HuH-7.5 (cell line): ENCODE measurements around the gene NPHP4.
"Not testable (repeated sequence)": the region's sequence is repeated elsewhere in the genome, so short reads cannot be mapped to it uniquely, and the experiment has no call there.

Experiments used
- DNase-seq: peaks from one replicate; pipeline ENCODE4 v3.0.0; 2011; ENCODE audit warnings: low spot score

NPHP4 gene

DNA sequence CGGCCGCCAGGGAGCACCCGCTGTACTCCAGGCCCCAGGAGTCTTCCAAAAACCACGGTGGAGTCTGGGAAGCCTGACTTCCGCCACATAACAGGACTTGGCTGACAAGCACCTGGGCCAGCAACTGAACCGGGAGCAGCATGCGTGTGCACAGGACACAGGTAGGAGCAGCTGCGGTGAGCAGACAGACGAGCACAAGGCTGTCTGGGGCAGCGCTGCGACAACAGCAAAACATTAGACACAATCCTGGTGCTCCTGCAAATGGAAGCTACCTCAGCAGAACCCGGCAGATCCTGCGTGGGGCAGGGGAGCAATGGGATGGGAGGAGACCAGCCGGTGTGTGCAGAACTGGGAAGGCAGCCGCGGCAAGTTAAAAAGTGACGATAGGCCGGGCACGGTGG is 80.4 kb downstream of the NPHP4 start:
- no peak for DNase-seq

DNA sequence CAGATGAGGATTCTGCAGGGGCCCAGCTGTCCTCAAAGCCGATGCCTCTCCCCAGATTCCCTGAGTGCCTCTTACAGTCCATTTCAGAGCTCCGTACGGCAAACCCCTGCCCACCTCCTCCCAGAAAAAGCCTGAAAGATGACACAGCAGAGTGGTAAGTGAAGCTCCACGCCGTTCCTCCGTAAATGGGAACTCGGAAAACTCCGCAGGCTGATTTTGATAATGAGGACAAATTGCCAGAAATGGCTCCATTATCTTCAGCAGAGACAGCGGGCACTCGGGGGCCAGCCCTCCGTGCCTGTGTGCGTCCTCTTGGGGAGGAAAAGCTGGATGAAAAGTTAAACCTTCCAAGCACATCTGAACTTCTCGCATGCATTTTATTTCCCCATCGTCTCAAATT is 81.1 kb downstream of the NPHP4 start:
- DNase-seq = no peak

DNA sequence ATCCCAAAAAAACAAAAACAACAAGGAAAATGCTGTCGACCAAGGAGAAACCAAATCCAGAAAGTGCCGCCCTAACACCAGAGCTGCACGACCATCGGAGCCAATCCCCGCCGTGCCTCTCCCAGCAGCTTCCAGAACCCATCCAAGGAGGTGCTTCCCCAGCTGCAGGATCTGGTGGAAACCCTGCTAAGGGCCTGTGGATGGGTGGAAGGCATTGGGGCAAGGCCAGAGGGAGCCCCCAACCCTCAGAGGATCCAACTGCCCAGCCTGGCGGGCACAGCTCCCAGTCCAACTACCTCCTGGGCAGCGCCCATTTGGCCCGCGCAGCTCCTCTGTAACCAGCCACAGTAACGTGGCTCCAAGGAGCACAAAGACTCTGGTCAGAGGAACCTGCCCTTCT is 81.6 kb downstream of the NPHP4 start:
- no peak for DNase-seq

DNA sequence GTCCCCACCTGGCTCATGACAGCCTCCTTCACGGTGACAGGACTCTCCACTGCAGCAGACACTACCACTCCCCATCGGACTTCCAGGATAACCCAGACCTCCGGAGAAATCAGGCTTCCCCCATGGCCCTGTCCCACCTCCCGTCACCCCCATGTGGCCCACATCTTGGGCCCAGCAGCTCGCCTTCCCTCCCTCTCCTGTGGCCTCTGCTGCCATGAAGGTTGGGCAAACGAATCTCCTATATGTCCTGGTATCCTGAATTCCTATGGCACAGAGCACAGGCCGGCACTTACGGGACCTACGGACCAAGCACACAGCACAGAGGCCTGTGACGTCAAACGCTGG is 82.0 kb downstream of the NPHP4 start:
- no peak for DNase-seq

DNA sequence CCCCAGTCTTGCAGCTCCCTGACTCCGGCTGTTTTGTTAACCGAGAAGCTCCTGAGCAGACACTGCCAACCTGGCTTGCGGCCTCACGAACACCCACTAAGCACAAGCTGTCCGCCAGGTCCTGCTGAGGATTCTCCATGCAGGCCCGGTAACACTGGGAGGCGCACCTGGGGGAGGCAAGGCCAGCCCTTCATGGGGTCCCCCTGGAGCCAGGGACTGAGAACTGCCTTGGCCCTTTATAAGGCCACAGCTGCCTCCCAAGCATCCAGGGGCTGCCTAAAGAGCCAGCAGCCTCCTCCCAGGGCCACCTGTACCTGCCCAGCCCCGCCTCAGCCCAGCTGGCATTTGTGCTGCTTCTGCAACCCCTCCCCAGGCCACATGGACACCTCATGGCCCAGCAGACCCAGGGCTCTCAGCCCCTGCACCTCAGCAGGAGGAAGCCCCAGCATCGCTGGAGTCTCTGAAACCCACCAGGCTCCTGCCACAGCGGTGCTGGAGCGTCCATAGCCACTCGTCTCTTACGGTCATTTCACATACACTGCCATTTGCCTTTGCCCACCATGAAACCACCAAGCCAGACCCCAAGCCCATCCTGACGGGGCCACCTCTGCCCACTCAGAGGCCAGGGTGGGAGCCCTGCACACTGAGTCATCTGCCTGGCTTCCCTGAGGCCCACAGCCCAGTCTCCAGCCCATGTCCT is 82.5 kb downstream of the NPHP4 start:
- DNase-seq = no peak

DNA sequence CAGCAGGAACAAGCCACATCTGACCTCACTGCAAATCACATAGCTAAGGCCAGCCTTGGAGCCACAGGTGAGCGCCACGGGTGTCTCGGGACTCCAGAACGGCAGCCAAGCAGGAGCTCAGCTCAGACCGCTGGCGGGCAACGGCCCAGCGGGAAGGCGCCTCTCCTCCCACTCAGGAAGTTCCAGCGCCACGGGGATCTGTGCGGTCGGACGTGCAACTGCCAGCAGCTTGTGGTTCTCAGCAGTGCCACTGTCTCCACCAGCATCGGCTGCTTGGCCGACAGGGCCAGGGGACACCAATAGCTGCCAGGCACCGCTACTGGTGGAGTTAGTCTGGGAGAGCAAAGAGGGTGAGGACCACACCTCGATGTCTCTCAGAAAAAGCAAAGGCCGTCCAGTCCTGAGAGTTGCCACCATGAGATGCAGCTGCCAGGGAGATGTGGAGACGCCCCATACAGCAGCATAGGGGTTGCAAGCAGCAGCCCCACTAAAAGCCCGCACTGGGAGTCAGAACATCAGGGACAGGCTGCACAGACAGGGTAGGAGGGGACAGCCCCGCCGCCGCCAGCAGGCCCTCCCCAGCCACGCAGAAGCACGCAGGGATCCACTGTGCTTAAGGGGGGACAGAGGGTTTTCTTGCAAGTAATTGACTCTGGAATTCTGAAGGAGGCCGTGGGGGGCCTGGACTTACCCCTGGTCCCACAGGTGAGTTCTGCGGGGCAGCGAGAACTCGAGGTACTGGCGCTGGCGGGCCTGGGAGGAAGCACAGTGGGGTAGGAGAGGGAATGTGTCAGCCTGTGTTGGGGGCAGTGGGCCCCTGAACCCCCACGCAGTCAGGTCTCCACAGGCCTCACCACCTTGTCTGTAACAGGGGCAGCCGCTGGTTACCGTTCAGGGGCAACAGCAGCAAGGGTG is 83.5 kb downstream of the NPHP4 start:
- no peak for DNase-seq

DNA sequence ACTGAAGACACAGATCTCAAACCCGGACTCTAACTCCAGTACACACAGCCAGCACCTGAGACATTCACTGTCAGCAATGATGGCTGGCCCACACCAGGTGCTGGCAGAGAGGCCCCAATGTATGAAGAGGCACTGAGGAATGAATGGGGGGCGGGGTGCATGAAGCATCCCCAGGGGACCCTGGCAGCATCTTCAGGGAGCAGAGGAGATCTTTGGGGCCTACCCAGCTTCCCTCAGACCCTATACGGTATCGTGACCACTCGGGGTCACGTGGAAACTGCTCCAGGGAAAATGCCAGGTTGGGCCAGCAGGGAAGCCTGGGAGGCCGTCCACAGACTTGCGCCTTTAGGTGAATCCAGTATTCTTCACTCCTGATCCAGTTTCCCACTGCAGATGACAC is 84.3 kb downstream of the NPHP4 start:
- no peak for DNase-seq

DNA sequence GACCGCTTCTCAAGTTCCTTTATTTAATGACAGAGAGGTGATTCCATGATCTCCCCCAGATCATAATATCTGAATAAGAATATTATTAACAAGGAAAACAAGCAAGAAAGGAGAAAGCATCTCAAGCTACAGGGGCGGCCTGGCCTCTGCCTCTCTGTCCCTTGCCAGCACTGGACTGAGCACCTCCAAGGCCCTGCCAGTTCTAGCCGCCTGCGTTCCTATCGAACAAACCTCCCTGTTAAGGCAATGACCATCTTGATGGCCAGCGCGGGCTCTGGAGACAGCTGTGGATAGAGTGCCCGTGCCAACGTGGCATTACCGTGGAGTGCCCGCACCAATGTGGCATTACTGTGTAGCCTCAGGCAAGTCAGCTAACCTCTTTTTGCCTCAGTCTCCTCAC is 84.8 kb downstream of the NPHP4 start:
- DNase-seq = no peak

DNA sequence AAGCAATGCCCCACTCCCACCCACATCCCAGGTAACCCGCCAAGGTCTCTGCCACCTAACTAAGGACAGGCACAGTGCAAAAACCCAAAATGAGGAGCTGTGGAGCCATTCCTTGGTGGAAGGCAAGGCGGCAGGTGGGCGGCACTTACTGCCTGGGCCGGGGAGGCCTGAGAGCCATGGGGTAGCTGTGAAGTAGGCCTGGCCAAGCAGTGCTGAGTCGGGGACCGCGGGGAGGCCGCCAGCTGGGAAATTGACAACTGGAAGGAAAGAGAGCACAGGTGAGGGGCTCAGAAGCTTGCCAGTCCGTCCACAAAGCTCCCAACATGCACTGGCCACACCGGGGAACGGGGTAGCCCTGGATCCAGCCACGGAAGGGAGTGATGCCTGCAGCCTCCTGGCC is 85.3 kb downstream of the NPHP4 start:
- no peak for DNase-seq

DNA sequence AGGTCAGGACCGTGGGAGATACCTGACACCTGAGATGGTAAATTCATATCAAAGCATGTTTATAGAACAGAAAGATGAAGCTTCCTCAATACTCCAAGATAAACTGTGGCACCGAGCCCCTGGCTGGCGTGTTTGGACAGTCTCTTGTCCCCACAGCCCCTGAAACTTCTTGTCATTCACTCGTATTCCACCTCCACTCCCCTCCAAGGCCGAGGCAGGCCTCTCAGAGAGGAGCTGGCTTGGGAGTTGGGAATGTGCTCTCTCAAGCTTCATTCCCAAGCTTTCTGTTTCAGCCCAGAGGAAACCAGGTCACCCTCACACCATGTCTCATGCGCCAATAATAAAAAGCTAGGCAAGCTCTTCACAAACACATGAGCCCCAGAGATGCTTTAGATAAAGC is 86.1 kb downstream of the NPHP4 start:
- DNase-seq = no peak

DNA sequence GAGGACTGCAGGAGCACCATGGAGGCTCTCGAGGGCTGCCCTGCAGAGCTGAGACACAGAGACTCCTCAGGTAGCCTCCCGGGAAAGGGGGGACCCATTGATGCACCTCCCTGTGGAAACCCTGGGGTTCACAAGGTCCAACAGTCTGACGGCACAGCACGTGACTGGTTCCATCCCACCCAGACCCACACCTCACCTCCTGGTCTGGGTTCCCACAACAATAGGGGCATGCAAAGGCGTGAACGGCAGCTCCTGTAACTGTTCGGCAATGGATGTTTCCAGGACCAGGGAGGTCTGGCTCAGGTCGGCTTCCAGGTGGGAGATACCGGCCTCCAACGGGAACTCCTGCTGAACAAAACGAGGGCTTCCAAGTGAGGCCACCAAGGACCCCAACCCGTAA is 86.8 kb downstream of the NPHP4 start:
- no peak for DNase-seq

DNA sequence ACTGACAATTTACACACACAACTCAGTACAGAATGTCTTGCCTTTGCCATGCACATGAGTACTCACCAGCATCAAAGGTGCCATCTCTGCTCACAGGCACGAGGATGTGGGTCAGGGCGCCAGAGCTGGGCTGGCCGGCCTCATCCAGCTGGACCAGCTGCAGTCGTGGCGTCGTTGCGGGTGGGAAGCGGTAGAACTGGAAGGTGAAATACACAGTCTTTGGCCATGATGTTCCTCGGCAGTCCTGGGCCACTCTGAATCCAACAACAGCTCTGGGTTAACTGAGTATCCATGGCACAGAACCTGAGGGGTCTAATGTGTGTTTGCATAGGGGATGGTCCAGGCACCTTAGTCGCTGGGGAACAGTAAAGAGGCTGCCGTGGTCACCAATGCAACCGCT is 87.7 kb downstream of the NPHP4 start:
- DNase-seq = no peak

DNA sequence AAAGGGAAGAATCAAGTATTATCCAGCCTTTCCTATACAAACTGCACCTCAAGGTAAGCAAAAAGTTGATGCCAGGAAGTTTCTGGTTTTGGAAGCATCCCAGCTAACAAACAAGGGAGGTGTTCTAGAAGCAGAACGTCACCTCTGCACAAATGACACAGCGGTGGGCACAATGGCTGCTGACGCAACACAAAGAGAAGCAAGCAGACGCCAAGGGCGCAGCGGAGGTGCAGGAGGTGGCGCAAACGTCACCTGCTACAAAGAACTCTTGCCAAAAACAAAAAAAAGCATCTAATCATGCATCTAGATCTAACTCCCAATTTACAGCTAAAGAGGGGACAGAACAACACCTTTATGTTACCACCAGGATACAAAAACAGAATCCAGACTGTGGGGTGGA is 88.5 kb downstream of the NPHP4 start:
- DNase-seq = no peak

DNA sequence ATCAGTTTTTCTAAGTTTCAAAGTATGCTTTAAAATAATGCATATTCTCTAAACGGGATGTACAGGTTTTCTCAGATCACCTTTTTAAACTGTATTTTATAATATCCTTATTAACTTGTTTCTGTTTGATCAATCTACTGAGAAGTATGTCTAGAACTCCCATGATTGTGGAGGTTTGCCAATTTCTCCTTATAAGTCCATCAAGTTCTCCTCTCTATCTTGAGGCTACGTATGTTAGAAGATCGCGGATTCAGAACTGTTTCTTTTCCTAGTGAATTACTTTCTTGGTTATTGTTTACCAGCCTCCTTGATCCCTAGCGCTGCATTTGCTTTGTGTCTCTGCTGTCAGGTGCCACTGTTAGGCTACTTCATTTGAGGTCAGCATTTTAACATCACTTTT is 89.2 kb downstream of the NPHP4 start:
- DNase-seq = no peak

DNA sequence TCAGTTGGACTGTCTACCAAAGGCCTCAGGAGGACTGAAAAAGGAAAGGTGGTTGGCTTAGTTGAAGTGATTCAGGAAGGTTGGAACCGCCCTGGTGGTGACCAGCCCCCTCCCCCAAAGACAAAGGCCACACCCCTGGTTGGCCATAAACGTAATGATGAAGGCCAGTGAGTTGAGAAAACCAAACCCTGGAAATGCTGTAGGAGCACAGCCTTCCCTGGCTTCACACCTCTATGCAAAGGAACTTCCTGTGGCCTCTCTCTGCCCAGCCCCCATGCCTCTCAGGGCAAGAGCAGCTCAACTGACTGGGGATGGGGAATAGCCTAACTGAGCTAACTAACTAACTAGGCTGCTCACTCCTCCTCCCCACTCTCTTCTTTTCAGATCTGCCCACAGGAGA is 90.4 kb downstream of the NPHP4 start:
- no peak for DNase-seq

DNA sequence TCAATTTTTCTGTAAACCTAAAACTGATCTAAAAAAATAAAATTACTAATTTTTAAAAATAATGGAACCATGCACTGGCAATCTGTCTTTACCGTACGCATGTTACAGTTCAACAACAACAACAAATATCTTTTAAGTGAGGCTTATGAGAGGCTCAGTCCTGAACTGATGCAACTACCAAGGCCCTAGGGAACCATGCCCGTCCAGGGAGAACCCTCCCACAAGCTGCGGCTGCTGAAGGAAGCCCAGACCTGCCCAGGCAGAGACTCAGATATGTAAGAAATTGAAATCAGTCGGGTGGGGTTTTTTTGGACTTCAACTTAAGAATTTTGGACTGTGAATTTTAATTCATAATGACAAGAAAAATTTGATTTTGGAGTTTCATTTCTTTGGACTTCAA is 91.1 kb downstream of the NPHP4 start:
- DNase-seq = no peak

DNA sequence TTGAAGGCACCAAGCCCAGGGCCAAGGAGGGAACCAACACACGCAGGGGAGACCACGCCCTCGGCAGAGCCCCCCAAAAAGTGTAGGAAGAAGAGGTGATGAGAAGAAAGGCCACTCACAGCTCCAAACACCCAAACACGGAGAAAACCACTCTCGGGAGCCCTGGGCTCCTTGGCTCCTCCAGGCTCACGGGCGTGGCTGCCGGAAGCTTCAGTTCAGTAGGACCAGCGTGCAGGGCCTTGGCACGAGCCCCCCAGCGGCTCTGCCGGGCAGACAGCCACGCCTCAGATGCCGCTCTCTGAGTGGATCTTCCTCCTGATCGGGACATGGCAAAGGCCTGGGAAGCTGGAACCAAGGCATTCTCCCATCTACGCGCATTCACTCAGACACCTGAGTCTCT is 94.0 kb downstream of the NPHP4 start:
- DNase-seq = no peak

DNA sequence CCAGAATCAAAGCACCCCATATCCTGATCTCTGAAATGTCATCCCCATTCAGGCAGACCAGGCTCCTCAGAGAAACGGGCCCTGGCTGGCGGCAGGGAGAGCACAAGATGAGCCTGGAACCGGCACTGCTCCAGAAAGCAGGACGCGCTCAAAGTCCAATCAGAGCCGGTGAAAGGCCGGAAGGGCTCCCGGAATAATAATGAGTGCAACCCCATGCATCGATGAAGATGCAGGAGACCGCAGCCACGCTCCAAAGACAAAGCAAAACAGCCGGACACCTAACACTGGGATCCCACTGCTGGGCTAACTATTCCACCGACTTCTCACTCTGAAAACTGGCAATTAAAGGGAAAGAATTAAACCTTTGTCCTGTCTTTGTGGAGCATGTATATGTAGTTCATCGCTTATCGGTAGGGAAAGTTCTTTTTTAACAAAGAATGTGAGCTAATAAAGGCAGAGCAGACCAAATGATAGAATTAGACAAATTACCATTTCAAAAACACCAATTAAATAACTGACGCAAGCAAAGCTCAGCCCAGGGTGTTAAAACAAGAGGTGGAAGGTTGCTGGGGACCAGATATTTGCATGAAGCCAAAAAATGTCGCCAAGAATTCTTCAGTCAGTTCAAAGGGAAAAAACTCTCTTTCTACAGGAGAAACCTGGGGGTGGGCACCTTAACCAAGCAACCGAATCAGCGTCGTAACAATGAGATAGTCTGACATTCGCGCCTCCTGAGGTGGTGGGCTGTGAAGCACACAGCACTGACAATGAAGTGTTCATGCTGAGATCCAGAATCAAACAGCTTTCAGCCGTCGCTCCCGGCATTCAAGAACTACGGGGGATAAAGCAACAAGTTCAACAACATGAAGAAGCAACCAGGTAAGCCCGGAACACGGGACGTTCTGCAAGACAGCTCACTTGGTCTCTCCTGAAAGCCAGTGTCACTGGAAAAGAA is 95.2 kb downstream of the NPHP4 start:
- no peak for DNase-seq

DNA sequence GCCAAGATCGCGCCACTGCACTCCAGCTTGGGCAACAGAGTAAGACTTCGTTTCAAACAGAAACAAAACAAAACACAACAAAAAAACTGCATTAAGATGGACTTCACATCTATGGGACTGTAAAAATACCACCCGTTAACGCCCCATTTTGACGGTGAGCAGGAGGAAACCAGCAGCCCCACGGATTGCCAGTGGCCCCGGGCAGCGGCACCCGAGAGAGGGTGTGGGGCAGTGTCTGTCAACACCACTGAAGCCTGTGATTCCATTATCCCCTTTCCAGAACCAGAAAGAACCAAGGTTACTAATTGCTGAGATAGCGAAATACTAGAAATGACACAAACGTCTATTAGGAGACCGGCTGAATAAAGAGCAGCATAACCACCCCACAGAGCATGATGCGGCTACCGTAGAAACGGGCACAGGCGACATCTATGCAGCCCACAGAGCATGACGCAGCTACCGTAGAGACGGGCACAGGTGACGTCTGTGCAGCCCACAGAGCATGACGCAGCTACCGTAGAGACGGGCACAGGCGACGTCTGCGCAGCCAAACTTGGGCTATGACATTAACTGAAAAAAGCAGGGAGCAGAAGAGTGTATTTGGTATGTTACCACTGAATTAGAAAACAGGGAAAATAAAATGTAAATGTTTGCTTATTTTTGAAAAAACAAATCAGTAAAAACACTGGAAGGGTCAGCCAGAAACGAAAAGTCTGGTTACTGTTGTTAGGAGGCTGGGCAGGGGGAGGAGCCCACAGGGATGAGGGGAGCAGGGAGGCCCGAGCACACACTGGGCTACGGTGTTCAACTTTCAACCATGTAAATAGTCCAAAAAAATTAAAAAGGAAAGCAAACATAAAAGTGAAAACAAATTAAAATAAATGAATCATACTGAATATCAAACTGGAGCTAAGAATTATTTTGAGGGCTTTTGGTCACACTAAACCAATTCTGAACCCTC is 96.5 kb downstream of the NPHP4 start:
- no peak for DNase-seq

DNA sequence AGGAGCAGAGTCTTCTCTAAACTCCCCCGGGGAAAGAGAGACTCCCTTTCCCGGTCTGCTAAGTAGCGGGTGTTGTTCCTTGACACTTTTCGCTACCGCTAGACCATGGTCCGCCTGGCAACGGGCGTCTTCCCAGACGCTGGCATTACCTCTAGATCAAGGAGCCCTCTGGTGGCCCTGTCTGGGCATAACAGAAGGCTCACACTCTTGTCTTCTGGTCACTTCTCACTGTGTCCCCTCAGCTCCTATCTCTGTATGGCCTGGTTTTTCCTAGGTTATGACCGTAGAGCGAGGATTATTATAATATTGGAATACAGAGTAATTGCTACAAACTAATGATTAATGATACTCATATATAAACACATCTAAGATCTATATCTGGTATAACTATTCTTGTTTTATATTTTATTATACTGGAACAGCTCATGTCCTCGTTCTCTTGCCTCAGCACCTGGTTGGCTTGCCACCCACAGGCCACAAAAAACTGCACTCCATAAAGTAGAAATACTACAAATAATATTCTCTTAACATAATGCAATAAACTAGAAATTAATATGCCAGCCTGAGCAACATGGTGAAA is 98.4 kb downstream of the NPHP4 start:
- DNase-seq = not testable (repeated sequence)

DNA sequence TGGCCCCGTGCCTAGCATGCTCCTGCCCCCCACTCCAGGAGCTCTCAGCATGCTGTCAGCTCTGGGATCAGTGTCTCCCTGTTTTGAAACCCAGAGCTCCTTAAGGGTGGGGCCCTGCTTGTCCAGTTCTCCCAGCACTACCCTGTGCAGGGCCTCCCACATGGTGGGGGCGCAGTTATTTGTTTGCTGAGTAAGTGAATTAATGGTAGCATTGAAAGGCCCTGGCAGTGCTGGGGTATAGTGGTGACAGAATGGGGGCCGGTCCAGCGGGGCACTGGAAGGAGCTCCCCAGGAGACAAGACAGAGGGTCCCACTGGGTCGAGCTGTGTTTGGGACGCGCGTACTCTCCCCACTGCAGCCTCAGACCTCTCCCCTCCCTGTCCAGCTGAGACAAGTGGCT is 99.9 kb downstream of the NPHP4 start:
- no peak for DNase-seq
